OCI-LY1 (cell line): Measurements from ENCODE around the gene PDLIM4.

Experiments
- CTCF ChIP-seq: fragments of 200-600 bp; sonication (generic), shearing (Covaris generic); IDR thresholded peaks from 2 replicates; pipeline ENCODE4 v1.5.1; 2017; ENCODE audit warnings: mild to moderate bottlenecking, antibody characterized with exemption, low read length, moderate library complexity, mixed read lengths
- EZH2 ChIP-seq: fragments of 200-600 bp; sonication (generic), shearing (Covaris generic); IDR thresholded peaks from 2 replicates; pipeline ENCODE4 v1.8.0; 2017; ENCODE audit warnings: borderline replicate concordance, mixed run types, mild to moderate bottlenecking, antibody characterized with exemption, low read length, moderate library complexity, mixed read lengths

- TF ChIP-seq CTCF (no peak), EZH2 (no peak)
Measured at GRCh38 chr5:132263548-132264261, 6.2 kb downstream of the PDLIM4 start.
